ENCODE data around the gene AFAP1.

AFAP1 gene

GRCh38 chr4:7766086-7766485 is 173.6 kb downstream of the AFAP1 start:
- no peak for TF ChIP-seq CEBPB (IDR thresholded peaks at IDR 0.05)
- TF ChIP-seq YY1 (IDR thresholded peaks at IDR 0.05; ENCODE audit: low read depth), result no peak
- no peak for TF ChIP-seq REST (IDR thresholded peaks at IDR 0.05; ENCODE audit: low read depth)
- TF ChIP-seq TCF12 (IDR thresholded peaks at IDR 0.05; ENCODE audit: low read depth), result no peak
- TF ChIP-seq USF1 (IDR thresholded peaks at IDR 0.05), result no peak
- TF ChIP-seq FOXM1 (IDR thresholded peaks at IDR 0.05; ENCODE audit: borderline replicate concordance, low read depth), result no peak
- TF ChIP-seq TEAD4 (IDR thresholded peaks at IDR 0.05), result no peak
- no peak for TF ChIP-seq RAD21 (IDR thresholded peaks at IDR 0.05; ENCODE audit: low read depth)
- TF ChIP-seq EGR1 (IDR thresholded peaks at IDR 0.05), result no peak

- TF ChIP-seq TEAD4 (IDR thresholded peaks at IDR 0.05) (no peak), TAF1 (IDR thresholded peaks at IDR 0.05; ENCODE audit: low read depth) (no peak), YY1 (IDR thresholded peaks at IDR 0.05; ENCODE audit: low read depth) (no peak), NFIC (IDR thresholded peaks at IDR 0.05) (no peak), USF1 (IDR thresholded peaks at IDR 0.05) (no peak), TCF12 (IDR thresholded peaks at IDR 0.05; ENCODE audit: low read depth) (no peak)
Observed at GRCh38 chr4:7765666-7766065, 174.0 kb downstream of the AFAP1 start.

- TF ChIP-seq CEBPB (IDR thresholded peaks at IDR 0.05) (no peak), MAX (IDR thresholded peaks at IDR 0.05) (no peak), ZBTB7A (IDR thresholded peaks at IDR 0.05; ENCODE audit: low read depth) (no peak), YY1 (IDR thresholded peaks at IDR 0.05; ENCODE audit: low read depth) (no peak), REST (IDR thresholded peaks at IDR 0.05; ENCODE audit: low read depth) (no peak), CREB1 (IDR thresholded peaks at IDR 0.05; ENCODE audit: low read depth) (no peak), USF1 (IDR thresholded peaks at IDR 0.05) (no peak), FOXM1 (IDR thresholded peaks at IDR 0.05; ENCODE audit: borderline replicate concordance, low read depth) (no peak), TEAD4 (IDR thresholded peaks at IDR 0.05) (no peak), EP300 (IDR thresholded peaks at IDR 0.05; ENCODE audit: borderline replicate concordance) (no peak), NFIC (IDR thresholded peaks at IDR 0.05) (no peak), RAD21 (IDR thresholded peaks at IDR 0.05; ENCODE audit: low read depth) (no peak), TCF12 (IDR thresholded peaks at IDR 0.05; ENCODE audit: low read depth) (no peak), EGR1 (IDR thresholded peaks at IDR 0.05) (no peak), TAF1 (IDR thresholded peaks at IDR 0.05; ENCODE audit: low read depth) (no peak)
Observed at GRCh38 chr4:7764466-7764865, 175.2 kb downstream of the AFAP1 start.

GRCh38 chr4:7763788-7764187 is 175.9 kb downstream of the AFAP1 start:
- no peak for TF ChIP-seq FOXM1 (IDR thresholded peaks at IDR 0.05; ENCODE audit: borderline replicate concordance, low read depth)
- TF ChIP-seq MAX (IDR thresholded peaks at IDR 0.05), result no peak
- TF ChIP-seq TAF1 (IDR thresholded peaks at IDR 0.05; ENCODE audit: low read depth), result no peak
- TF ChIP-seq REST (IDR thresholded peaks at IDR 0.05; ENCODE audit: low read depth), result no peak
- no peak for TF ChIP-seq NFIC (IDR thresholded peaks at IDR 0.05)
- no peak for TF ChIP-seq TEAD4 (IDR thresholded peaks at IDR 0.05)
- TF ChIP-seq CEBPB (IDR thresholded peaks at IDR 0.05), result no peak
- no peak for TF ChIP-seq YY1 (IDR thresholded peaks at IDR 0.05; ENCODE audit: low read depth)
- no peak for TF ChIP-seq ZBTB7A (IDR thresholded peaks at IDR 0.05; ENCODE audit: low read depth)
- TF ChIP-seq EGR1 (IDR thresholded peaks at IDR 0.05), result no peak
- no peak for TF ChIP-seq RAD21 (IDR thresholded peaks at IDR 0.05; ENCODE audit: low read depth)
- TF ChIP-seq CREB1 (IDR thresholded peaks at IDR 0.05; ENCODE audit: low read depth), result no peak
- no peak for TF ChIP-seq TCF12 (IDR thresholded peaks at IDR 0.05; ENCODE audit: low read depth)
- TF ChIP-seq EP300 (IDR thresholded peaks at IDR 0.05; ENCODE audit: borderline replicate concordance), result no peak
